ENCODE data around the gene SLC6A8. TPM values are rescaled to one million over a fixed set of nuclear protein-coding genes. Genes with fewer than 3 reads are reported as not detected.

The SLC6A8 gene
- polyA plus RNA-seq, 2 of the 4 experiments (the other 2 are of a cell fraction), result 2.0 to 6.1 TPM

DNA sequence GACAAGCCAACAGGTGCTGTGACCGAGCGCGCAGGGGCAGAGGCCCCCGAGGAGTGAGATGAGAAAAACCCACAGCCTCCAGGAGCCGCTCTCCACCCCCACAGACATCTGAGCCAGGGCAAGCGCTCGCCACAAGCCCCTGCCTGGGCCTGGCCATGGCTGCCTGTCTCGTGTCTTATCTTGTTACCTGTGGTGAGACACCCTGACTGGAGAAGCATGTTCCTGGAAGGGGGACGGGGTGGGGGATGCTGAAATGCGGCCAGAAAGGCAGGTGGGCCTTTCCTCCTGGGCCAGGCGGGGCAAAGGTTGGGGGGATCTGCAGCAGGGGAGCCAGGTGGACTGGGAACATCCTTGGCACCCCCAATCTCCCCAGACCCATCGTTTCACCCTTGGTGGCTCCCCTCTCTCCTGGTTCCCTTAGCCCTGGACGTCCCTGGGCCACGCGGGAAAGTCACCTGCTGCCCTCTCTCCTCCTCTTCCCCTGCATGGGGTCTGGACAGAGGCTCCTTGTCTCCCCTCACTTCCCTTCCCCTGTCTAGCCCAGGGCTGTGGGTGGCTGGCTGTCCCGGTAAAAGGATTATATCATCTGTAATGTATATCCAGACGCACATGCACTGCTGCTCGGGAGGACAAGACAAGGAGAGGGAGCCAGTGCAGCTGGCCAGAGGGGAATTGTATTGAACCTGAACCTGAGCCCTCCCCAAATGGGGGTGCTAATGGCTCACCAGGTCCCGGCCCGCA is 49.1 kb upstream of the SLC6A8 start (continued):
- TF ChIP-seq, protein P1, sequence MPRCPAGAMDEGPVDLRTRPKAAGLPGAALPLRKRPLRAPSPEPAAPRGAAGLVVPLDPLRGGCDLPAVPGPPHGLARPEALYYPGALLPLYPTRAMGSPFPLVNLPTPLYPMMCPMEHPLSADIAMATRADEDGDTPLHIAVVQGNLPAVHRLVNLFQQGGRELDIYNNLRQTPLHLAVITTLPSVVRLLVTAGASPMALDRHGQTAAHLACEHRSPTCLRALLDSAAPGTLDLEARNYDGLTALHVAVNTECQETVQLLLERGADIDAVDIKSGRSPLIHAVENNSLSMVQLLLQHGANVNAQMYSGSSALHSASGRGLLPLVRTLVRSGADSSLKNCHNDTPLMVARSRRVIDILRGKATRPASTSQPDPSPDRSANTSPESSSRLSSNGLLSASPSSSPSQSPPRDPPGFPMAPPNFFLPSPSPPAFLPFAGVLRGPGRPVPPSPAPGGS (IDR thresholded peaks at IDR 0.05), result no peak
- TF ChIP-seq NPAS2 (CRISPR knock-in tag; IDR thresholded peaks at IDR 0.05; ENCODE audit: borderline replicate concordance), result no peak

DNA sequence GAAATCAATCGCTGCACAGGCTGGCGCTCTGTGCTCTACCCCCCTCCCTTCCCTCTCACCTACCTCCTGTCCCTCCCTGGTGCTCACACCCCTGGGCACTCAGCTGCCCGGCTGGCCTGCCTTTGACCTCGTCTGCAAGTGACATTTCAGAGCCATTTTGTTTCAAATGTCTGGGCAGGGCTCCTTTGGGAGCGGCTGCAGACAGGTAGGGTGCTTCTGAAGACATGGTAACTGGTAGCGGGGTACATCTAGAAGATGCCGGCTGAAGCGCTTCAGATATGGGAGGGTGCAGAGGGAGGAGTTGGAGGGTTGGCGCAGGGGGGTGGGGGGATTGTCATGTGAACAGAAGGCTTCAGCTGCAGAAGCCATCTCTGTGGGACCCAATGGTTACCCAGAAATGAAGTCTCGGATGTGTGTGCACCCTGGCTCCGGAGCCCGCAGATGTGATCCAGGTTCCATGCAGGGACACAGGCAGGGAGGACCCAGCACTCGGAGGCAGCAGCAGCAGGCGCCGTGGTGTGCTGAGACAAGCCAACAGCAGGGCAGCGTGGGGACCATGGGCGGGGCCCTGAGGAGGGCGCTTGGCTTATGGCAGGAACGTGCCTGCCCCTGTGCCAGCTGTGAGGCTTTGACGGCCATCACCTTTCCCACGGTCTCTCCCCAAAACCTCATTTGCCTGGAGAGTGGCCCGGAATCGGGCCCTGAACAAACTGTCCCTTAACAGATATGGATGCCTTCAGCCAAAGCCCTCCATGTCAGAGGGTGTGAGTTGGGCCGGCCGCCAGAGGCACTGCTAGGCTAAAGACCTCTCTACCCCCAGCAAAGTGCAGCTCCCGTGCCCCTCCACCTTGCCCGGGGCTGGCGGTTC is 48.3 kb upstream of the SLC6A8 start:
- H3K9me3 ChIP-seq, result no peaks in the 10 kb centered on the region
- H3K4me2 ChIP-seq, result no peak overlapping the region
- FAIRE-seq (no peak), DNase-seq (ENCODE audit: low read depth in 1 of 2, low spot score in 1 of 2) (no peak), ATAC-seq (no peak)
- peaks cover 18% of the 10 kb centered on the region; the same call in 2 of the 3 replicates for H3K4me1 ChIP-seq
- WGBS (ENCODE audit: missing lambda C conversion rate), result 82% methylated on average over 13 of the region's 28 CpGs
- no peak overlapping the region for H3K4me3 ChIP-seq
- CTCF ChIA-PET, result interaction anchor here (0.7 to 1.9 kb wide), 3 partner anchors 28 to 105 kb away, joined by 3 to 11 read pairs (median 8); no protein-coding TSS in a partner anchor
- POLR2A ChIA-PET, result no interaction called here
- no peak overlapping the region for H3K27ac ChIP-seq
- TF ChIP-seq, protein P2, sequence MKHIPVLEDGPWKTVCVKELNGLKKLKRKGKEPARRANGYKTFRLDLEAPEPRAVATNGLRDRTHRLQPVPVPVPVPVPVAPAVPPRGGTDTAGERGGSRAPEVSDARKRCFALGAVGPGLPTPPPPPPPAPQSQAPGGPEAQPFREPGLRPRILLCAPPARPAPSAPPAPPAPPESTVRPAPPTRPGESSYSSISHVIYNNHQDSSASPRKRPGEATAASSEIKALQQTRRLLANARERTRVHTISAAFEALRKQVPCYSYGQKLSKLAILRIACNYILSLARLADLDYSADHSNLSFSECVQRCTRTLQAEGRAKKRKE (CRISPR knock-in tag; IDR thresholded peaks at IDR 0.05; ENCODE audit: low read depth), result no peak
- TF ChIP-seq KDM5A (IDR thresholded peaks at IDR 0.05), result no peak
- TF ChIP-seq, protein P3, sequence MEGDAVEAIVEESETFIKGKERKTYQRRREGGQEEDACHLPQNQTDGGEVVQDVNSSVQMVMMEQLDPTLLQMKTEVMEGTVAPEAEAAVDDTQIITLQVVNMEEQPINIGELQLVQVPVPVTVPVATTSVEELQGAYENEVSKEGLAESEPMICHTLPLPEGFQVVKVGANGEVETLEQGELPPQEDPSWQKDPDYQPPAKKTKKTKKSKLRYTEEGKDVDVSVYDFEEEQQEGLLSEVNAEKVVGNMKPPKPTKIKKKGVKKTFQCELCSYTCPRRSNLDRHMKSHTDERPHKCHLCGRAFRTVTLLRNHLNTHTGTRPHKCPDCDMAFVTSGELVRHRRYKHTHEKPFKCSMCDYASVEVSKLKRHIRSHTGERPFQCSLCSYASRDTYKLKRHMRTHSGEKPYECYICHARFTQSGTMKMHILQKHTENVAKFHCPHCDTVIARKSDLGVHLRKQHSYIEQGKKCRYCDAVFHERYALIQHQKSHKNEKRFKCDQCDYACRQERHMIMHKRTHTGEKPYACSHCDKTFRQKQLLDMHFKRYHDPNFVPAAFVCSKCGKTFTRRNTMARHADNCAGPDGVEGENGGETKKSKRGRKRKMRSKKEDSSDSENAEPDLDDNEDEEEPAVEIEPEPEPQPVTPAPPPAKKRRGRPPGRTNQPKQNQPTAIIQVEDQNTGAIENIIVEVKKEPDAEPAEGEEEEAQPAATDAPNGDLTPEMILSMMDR (IDR thresholded peaks at IDR 0.05), result no peak
- no peak for TF ChIP-seq ZFP36 (IDR thresholded peaks at IDR 0.05; ENCODE audit: borderline replicate concordance, partially characterized antibody)
- no peak for TF ChIP-seq RAD21 (conservative IDR thresholded peaks at IDR 0.05 in 1 of 2, IDR thresholded peaks at IDR 0.05 in 1 of 2)
- TF ChIP-seq RCOR1 (IDR thresholded peaks at IDR 0.05; ENCODE audit: low read depth, low read length), result no peak
- TF ChIP-seq NPAS2 (CRISPR knock-in tag; IDR thresholded peaks at IDR 0.05; ENCODE audit: borderline replicate concordance), result no peak
- TF ChIP-seq TP53 (CRISPR knock-in tag; IDR thresholded peaks at IDR 0.05), result no peak
- no peak for TF ChIP-seq HEYL (CRISPR knock-in tag; IDR thresholded peaks at IDR 0.05)
- TF ChIP-seq, protein P4, sequence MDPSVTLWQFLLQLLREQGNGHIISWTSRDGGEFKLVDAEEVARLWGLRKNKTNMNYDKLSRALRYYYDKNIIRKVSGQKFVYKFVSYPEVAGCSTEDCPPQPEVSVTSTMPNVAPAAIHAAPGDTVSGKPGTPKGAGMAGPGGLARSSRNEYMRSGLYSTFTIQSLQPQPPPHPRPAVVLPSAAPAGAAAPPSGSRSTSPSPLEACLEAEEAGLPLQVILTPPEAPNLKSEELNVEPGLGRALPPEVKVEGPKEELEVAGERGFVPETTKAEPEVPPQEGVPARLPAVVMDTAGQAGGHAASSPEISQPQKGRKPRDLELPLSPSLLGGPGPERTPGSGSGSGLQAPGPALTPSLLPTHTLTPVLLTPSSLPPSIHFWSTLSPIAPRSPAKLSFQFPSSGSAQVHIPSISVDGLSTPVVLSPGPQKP (IDR thresholded peaks at IDR 0.05; ENCODE audit: low read depth, low read length), result no peak
- TF ChIP-seq MAFK (IDR thresholded peaks at IDR 0.05; ENCODE audit: partially characterized antibody), result no peak
- TF ChIP-seq SMC3 (IDR thresholded peaks at IDR 0.05), result no peak
- no peak for TF ChIP-seq MAZ (IDR thresholded peaks at IDR 0.05; ENCODE audit: borderline replicate concordance, low read depth, low read length)
- no peak for TF ChIP-seq EP300 (IDR thresholded peaks at IDR 0.05)
- TF ChIP-seq, protein P5, sequence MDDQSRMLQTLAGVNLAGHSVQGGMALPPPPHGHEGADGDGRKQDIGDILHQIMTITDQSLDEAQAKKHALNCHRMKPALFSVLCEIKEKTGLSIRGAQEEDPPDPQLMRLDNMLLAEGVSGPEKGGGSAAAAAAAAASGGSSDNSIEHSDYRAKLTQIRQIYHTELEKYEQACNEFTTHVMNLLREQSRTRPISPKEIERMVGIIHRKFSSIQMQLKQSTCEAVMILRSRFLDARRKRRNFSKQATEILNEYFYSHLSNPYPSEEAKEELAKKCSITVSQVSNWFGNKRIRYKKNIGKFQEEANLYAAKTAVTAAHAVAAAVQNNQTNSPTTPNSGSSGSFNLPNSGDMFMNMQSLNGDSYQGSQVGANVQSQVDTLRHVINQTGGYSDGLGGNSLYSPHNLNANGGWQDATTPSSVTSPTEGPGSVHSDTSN (IDR thresholded peaks at IDR 0.05), result no peak
- no peak for TF ChIP-seq ZC3H11A (IDR thresholded peaks at IDR 0.05)
- TF ChIP-seq RNF2 (IDR thresholded peaks at IDR 0.05; ENCODE audit: borderline replicate concordance, low read depth), result no peak
- TF ChIP-seq SREBF2 (IDR thresholded peaks at IDR 0.05), result no peak
- TF ChIP-seq, protein P6, sequence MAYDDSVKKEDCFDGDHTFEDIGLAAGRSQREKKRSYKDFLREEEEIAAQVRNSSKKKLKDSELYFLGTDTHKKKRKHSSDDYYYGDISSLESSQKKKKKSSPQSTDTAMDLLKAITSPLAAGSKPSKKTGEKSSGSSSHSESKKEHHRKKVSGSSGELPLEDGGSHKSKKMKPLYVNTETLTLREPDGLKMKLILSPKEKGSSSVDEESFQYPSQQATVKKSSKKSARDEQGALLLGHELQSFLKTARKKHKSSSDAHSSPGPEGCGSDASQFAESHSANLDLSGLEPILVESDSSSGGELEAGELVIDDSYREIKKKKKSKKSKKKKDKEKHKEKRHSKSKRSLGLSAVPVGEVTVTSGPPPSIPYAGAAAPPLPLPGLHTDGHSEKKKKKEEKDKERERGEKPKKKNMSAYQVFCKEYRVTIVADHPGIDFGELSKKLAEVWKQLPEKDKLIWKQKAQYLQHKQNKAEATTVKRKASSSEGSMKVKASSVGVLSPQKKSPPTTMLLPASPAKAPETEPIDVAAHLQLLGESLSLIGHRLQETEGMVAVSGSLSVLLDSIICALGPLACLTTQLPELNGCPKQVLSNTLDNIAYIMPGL (CRISPR knock-in tag; IDR thresholded peaks at IDR 0.05; ENCODE audit: borderline replicate concordance), result no peak

Data from A549 (cell line).